Parathyroid adenoma (tissue), 2 donors: ENCODE data around the gene PEX26.

Source experiments
- H2AFZ ChIP-seq: fragments of 300-600 bp; sonication (generic); one replicate; pipeline ENCODE4 v1.7.0; 2017; ENCODE audit warnings: antibody characterized with exemption, mild to moderate bottlenecking
- H3K27ac ChIP-seq: fragments of 300-600 bp; sonication (generic); one replicate; pipeline ENCODE4 v1.7.0; 2017
- H3K27me3 ChIP-seq: fragments of 300-600 bp; sonication (generic); one replicate; pipeline ENCODE4 v1.7.0; 2017; ENCODE audit warnings: low read length; ENCODE audit not compliant: control insufficient read depth, insufficient read depth
- H3K36me3 ChIP-seq: fragments of 300-600 bp; sonication (generic); one replicate; pipeline ENCODE4 v1.7.0; 2017; ENCODE audit warnings: low read length; ENCODE audit not compliant: control insufficient read depth, insufficient read depth
- H3K4me1 ChIP-seq: fragments of 300-600 bp; sonication (generic); one replicate; pipeline ENCODE4 v1.7.0; 2017; ENCODE audit warnings: control low read depth
- H3K4me2 ChIP-seq: fragments of 300-600 bp; sonication (generic); one replicate; pipeline ENCODE4 v1.7.0; 2017; ENCODE audit warnings: low read length
- H3K4me3 ChIP-seq: fragments of 300-600 bp; sonication (generic); one replicate; pipeline ENCODE4 v1.7.0; 2017; ENCODE audit warnings: low read depth, low read length
- H3K79me2 ChIP-seq: fragments of 300-600 bp; sonication (generic); one replicate; pipeline ENCODE4 v1.7.0; 2017; ENCODE audit warnings: control low read depth
- H3K9ac ChIP-seq: fragments of 300-600 bp; sonication (generic); one replicate; pipeline ENCODE4 v1.7.0; 2017; ENCODE audit warnings: mild to moderate bottlenecking
- H3K9me3 ChIP-seq: fragments of 300-600 bp; sonication (generic); one replicate; pipeline ENCODE4 v1.7.0; 2017; ENCODE audit warnings: low read length; ENCODE audit not compliant: control insufficient read depth
- TF ChIP-seq, protein P1 (sequence below): fragments of 300-600 bp; sonication (generic); IDR thresholded peaks from one replicate; pipeline ENCODE4 v1.7.0; 2017; ENCODE audit warnings: antibody characterized with exemption, mild to moderate bottlenecking
- donor health status: primary hyperparathyroidism.

PEX26 gene

GRCh38 chr22:18077639-18078328 is at the start of gene PEX26:
TSS of gene PEX26 (plus strand) at chr22:18077990. CDS start at chr22:18078377, 387 bp downstream.
- H3K4me3 ChIP-seq = peak within 1 kb of the TSS; percentile 94
- peaks cover 4% of the 10 kb centered on the region for H3K79me2 ChIP-seq
- no peaks in the 10 kb centered on the region for H3K27me3 ChIP-seq
- H3K4me1 ChIP-seq = peaks cover 4% of the 10 kb centered on the region
- peak within 1 kb of the TSS; percentile 80 for H2AFZ ChIP-seq
- H3K27ac ChIP-seq = peak within 1 kb of the TSS; percentile 59
- no peaks in the 10 kb centered on the region for H3K9me3 ChIP-seq
- H3K4me2 ChIP-seq = peak within 1 kb of the TSS; percentile 90
- peak within 1 kb of the TSS; percentile 28 for H3K9ac ChIP-seq
- TF ChIP-seq, protein P1, sequence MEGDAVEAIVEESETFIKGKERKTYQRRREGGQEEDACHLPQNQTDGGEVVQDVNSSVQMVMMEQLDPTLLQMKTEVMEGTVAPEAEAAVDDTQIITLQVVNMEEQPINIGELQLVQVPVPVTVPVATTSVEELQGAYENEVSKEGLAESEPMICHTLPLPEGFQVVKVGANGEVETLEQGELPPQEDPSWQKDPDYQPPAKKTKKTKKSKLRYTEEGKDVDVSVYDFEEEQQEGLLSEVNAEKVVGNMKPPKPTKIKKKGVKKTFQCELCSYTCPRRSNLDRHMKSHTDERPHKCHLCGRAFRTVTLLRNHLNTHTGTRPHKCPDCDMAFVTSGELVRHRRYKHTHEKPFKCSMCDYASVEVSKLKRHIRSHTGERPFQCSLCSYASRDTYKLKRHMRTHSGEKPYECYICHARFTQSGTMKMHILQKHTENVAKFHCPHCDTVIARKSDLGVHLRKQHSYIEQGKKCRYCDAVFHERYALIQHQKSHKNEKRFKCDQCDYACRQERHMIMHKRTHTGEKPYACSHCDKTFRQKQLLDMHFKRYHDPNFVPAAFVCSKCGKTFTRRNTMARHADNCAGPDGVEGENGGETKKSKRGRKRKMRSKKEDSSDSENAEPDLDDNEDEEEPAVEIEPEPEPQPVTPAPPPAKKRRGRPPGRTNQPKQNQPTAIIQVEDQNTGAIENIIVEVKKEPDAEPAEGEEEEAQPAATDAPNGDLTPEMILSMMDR = no peak
- no peaks in the 10 kb centered on the region for H3K36me3 ChIP-seq

DNA sequence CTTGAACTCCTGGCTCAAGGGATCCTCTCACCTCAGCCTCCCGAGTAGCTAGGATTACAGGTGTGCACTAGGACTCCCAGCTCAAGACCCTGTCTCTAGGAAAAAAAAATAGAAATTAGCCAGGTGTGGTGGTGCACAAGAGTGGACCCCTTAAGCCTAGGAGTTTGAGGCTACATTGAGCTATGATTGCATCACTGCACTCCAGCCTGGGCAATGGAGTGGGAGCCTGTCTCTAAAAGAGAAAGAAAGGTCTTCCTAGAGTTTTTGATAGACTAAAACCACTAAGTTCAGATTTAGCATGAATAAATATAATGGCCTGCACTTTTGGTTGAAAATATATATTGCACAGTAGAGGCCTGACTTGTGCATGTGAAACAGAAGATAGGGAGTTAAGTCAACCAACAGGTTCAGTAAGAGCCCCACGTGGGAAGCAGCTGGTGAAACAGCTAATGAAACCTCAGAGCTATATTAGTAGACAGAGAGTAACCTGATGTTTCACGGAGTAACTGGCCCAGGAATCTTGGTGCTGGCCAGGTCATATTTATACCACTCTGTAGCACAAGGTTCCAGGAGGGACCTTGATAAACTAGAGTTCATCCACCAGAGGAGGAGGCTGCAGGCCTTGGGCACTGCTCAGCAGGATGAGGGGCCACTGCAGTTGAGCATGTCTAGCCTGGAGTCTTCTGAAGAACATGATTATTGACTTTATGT is 48.8 kb upstream of the PEX26 start:
- H3K4me3 ChIP-seq = no peak overlapping the region
- no peak overlapping the region for H3K4me2 ChIP-seq
- TF ChIP-seq, protein P1 = no peak
- H3K79me2 ChIP-seq = no peaks in the 10 kb centered on the region
- no peaks in the 10 kb centered on the region for H3K9me3 ChIP-seq
- H2AFZ ChIP-seq = no peak overlapping the region
- no peak overlapping the region for H3K9ac ChIP-seq
- no peaks in the 10 kb centered on the region for H3K36me3 ChIP-seq
- no peak overlapping the region for H3K27ac ChIP-seq
- no peaks in the 10 kb centered on the region for H3K4me1 ChIP-seq
- H3K27me3 ChIP-seq = no peaks in the 10 kb centered on the region

DNA sequence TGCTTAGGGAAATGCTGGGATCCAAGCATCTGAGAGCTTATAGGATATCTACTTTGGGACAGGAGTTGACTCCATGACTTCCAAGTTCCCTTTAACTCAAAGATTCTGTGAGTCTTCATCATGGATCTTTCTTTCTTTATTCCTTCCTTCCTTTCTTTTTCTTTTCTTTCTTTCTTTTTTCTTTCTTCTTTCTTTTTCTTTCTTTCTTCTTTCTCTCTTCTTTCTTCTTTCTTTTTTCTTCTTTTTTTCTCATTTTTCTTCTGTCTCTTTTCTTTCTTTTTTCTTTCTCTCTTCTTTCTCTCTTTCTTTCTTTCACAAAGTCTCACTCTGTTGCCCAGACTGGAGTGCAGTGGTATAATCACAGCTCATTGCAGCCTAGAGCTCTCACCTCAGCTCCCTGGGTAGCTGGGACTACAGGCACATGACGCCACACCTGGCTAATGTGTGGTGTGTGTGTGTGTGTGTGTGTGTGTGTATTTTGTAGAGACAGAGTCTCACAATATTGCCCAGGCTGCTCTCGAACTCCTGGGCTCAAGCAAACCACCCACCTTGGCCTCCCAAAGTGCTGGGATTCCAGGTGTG is 48.0 kb upstream of the PEX26 start:
- H3K27me3 ChIP-seq = no peaks in the 10 kb centered on the region
- H3K4me1 ChIP-seq = no peaks in the 10 kb centered on the region
- no peaks in the 10 kb centered on the region for H3K36me3 ChIP-seq
- no peak overlapping the region for H3K27ac ChIP-seq
- H3K9ac ChIP-seq = no peak overlapping the region
- no peaks in the 10 kb centered on the region for H3K9me3 ChIP-seq
- H3K79me2 ChIP-seq = no peaks in the 10 kb centered on the region
- H2AFZ ChIP-seq = no peak overlapping the region
- no peak overlapping the region for H3K4me2 ChIP-seq
- TF ChIP-seq, protein P1 = no peak
- no peak overlapping the region for H3K4me3 ChIP-seq

DNA sequence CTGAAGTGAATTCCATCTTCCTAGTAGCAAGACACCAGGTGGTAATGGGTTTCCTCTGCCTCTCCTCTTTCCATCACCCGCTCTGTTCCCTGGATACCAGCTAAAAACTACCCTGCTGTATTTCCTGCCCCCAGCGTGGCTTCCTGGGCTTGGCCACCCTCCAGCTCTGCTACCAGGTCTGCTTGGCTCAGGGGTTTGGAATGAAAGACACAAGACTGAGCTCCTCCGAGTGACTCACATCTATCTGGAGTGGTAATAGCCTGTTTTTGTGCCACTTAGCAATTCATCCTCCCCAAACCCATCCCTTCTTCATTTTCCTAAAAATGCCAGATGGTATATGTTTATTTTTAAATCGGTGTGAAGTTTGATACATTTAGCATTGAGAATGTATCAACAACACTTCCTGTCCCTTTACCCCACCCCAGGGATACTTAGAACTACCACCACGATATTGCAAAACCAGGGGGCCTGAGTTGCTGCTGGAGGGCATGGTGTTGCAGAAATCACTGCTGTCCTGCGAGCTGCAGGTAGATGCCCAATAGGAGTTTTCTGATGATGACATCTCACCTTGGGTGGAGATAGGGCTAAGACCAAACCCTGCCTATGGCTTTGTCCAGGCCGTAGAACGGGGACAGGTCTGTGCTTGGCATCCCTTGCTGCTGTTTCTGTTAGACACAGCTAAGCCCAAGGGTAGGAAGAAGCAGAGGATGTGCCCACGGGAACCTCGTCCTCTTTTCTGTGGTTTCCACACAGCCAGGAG is 45.9 kb upstream of the PEX26 start:
- no peaks in the 10 kb centered on the region for H3K9me3 ChIP-seq
- H3K27ac ChIP-seq = no peak overlapping the region
- H3K4me2 ChIP-seq = no peak overlapping the region
- no peak overlapping the region for H2AFZ ChIP-seq
- TF ChIP-seq, protein P1 = no peak
- no peaks in the 10 kb centered on the region for H3K79me2 ChIP-seq
- no peaks in the 10 kb centered on the region for H3K36me3 ChIP-seq
- no peaks in the 10 kb centered on the region for H3K27me3 ChIP-seq
- no peak overlapping the region for H3K4me3 ChIP-seq
- H3K4me1 ChIP-seq = peaks cover 3% of the 10 kb centered on the region
- no peak overlapping the region for H3K9ac ChIP-seq
